ENCODE measurements around the gene GNMT.

DNA sequence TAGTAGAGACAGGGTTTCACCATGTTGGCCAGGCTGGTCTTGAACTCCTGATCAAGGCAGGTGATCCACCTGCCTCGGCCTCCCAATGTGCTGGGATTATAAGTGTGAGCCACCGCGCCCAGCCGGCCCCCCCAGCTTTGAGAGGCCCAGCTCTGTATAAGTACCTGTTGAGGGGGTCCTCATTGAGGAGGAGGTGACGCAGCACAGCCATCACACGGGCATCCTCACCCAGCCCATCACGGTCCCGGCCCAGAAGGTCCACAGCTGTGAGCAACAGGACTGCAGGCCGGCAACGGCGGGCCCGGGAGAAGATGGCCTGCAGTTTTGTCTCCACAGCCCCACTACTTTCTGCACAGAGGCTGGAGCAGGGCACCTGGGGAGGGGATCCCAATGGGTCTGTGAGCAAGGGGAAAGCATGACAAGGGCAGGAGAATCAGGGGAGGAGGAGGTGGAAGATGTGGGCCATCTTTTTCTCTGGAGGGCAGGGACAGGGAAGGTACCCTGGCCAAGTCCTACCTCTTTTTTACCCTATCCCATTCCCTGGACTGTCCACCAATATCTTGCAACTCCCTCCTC is 7.7 kb downstream of the GNMT start:
- TF ChIP-seq POLR2A (IDR thresholded peaks at IDR 0.05) = no peak
- TF ChIP-seq, protein P1, sequence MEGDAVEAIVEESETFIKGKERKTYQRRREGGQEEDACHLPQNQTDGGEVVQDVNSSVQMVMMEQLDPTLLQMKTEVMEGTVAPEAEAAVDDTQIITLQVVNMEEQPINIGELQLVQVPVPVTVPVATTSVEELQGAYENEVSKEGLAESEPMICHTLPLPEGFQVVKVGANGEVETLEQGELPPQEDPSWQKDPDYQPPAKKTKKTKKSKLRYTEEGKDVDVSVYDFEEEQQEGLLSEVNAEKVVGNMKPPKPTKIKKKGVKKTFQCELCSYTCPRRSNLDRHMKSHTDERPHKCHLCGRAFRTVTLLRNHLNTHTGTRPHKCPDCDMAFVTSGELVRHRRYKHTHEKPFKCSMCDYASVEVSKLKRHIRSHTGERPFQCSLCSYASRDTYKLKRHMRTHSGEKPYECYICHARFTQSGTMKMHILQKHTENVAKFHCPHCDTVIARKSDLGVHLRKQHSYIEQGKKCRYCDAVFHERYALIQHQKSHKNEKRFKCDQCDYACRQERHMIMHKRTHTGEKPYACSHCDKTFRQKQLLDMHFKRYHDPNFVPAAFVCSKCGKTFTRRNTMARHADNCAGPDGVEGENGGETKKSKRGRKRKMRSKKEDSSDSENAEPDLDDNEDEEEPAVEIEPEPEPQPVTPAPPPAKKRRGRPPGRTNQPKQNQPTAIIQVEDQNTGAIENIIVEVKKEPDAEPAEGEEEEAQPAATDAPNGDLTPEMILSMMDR (IDR thresholded peaks at IDR 0.05) = no peak

All from lower leg skin (tissue), 3 donors.